ENCODE data around the gene DCLK3.

Gene DCLK3

DNA sequence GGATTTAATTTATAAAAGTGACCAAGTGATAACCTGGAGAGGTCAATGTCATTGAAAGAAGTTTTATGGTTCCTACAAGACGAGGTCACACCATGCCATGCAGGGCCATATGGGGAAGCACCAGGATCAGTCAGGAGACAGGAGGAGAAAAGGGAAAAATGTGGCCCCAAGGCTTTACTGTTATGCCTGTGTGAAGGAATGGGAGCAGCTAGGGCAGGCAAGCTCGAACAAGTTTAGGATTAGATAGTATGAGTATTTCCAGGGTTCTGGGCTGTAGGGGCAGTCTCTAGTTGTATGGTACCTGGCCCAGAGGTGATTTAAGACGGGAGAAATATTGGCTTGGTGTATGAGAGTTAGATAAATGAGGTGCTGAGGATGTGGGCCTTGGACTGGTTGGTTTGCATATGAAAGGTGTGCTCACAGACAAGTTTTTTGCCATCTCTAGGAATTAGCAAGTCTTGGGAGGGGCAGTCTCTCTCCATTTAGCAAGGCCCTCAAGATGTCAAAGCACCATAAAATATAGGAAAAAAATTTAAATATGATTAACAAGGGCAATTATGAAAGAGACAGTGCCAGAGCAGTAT is 36.3 kb upstream of the DCLK3 start:
- TF ChIP-seq RAD21 (IDR thresholded peaks at IDR 0.05; ENCODE audit: low read depth) (no peak), NFIC (IDR thresholded peaks at IDR 0.05) (no peak), FOXM1 (IDR thresholded peaks at IDR 0.05; ENCODE audit: borderline replicate concordance, low read depth) (no peak), TEAD4 (IDR thresholded peaks at IDR 0.05) (no peak), CEBPB (IDR thresholded peaks at IDR 0.05) (no peak), EGR1 (IDR thresholded peaks at IDR 0.05) (no peak), TAF1 (IDR thresholded peaks at IDR 0.05; ENCODE audit: low read depth) (no peak), TCF12 (IDR thresholded peaks at IDR 0.05; ENCODE audit: low read depth) (no peak), ZBTB7A (IDR thresholded peaks at IDR 0.05; ENCODE audit: low read depth) (no peak), CREB1 (IDR thresholded peaks at IDR 0.05; ENCODE audit: low read depth) (no peak), YY1 (IDR thresholded peaks at IDR 0.05; ENCODE audit: low read depth) (no peak), EP300 (IDR thresholded peaks at IDR 0.05; ENCODE audit: borderline replicate concordance) (no peak)
- TF ChIP-seq, protein P1, sequence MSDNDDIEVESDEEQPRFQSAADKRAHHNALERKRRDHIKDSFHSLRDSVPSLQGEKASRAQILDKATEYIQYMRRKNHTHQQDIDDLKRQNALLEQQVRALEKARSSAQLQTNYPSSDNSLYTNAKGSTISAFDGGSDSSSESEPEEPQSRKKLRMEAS (IDR thresholded peaks at IDR 0.05): no peak
- TF ChIP-seq, protein P2, sequence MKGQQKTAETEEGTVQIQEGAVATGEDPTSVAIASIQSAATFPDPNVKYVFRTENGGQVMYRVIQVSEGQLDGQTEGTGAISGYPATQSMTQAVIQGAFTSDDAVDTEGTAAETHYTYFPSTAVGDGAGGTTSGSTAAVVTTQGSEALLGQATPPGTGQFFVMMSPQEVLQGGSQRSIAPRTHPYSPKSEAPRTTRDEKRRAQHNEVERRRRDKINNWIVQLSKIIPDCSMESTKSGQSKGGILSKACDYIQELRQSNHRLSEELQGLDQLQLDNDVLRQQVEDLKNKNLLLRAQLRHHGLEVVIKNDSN (IDR thresholded peaks at IDR 0.05): no peak
- TF ChIP-seq, protein P3, sequence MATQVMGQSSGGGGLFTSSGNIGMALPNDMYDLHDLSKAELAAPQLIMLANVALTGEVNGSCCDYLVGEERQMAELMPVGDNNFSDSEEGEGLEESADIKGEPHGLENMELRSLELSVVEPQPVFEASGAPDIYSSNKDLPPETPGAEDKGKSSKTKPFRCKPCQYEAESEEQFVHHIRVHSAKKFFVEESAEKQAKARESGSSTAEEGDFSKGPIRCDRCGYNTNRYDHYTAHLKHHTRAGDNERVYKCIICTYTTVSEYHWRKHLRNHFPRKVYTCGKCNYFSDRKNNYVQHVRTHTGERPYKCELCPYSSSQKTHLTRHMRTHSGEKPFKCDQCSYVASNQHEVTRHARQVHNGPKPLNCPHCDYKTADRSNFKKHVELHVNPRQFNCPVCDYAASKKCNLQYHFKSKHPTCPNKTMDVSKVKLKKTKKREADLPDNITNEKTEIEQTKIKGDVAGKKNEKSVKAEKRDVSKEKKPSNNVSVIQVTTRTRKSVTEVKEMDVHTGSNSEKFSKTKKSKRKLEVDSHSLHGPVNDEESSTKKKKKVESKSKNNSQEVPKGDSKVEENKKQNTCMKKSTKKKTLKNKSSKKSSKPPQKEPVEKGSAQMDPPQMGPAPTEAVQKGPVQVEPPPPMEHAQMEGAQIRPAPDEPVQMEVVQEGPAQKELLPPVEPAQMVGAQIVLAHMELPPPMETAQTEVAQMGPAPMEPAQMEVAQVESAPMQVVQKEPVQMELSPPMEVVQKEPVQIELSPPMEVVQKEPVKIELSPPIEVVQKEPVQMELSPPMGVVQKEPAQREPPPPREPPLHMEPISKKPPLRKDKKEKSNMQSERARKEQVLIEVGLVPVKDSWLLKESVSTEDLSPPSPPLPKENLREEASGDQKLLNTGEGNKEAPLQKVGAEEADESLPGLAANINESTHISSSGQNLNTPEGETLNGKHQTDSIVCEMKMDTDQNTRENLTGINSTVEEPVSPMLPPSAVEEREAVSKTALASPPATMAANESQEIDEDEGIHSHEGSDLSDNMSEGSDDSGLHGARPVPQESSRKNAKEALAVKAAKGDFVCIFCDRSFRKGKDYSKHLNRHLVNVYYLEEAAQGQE (IDR thresholded peaks at IDR 0.05; ENCODE audit: low read depth): no peak

DNA sequence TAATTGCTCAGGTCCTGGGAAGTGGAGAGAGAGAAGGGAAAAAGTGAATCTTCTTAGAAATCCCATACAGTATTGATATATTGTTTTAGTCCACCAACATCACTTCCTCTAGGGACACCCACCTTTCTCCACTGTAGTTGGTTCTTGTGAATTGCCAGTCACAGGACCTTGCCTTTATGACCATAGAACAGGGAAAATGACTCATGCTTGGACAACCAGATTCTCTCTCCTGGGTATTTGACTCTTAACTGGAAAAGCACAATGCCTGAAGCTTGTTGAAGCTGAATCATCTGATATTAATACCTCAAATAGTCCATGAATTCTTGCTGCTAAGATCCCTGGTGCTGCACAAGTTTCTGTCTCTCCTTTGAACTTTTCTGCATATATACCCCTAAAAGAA is 32.5 kb upstream of the DCLK3 start:
- TF ChIP-seq, protein P3 (IDR thresholded peaks at IDR 0.05; ENCODE audit: low read depth): no peak
- no peak for TF ChIP-seq CEBPB (IDR thresholded peaks at IDR 0.05)
- TF ChIP-seq, protein P2 (IDR thresholded peaks at IDR 0.05): no peak
- TF ChIP-seq FOXM1 (IDR thresholded peaks at IDR 0.05; ENCODE audit: borderline replicate concordance, low read depth): no peak
- TF ChIP-seq CREB1 (IDR thresholded peaks at IDR 0.05; ENCODE audit: low read depth): no peak
- no peak for TF ChIP-seq EGR1 (IDR thresholded peaks at IDR 0.05)
- no peak for TF ChIP-seq YY1 (IDR thresholded peaks at IDR 0.05; ENCODE audit: low read depth)
- TF ChIP-seq TEAD4 (IDR thresholded peaks at IDR 0.05): no peak
- TF ChIP-seq, protein P1 (IDR thresholded peaks at IDR 0.05): no peak
- no peak for TF ChIP-seq EP300 (IDR thresholded peaks at IDR 0.05; ENCODE audit: borderline replicate concordance)
- no peak for TF ChIP-seq RAD21 (IDR thresholded peaks at IDR 0.05; ENCODE audit: low read depth)
- TF ChIP-seq TAF1 (IDR thresholded peaks at IDR 0.05; ENCODE audit: low read depth): no peak
- TF ChIP-seq NFIC (IDR thresholded peaks at IDR 0.05): no peak
- TF ChIP-seq ZBTB7A (IDR thresholded peaks at IDR 0.05; ENCODE audit: low read depth): no peak
- no peak for TF ChIP-seq TCF12 (IDR thresholded peaks at IDR 0.05; ENCODE audit: low read depth)

DNA sequence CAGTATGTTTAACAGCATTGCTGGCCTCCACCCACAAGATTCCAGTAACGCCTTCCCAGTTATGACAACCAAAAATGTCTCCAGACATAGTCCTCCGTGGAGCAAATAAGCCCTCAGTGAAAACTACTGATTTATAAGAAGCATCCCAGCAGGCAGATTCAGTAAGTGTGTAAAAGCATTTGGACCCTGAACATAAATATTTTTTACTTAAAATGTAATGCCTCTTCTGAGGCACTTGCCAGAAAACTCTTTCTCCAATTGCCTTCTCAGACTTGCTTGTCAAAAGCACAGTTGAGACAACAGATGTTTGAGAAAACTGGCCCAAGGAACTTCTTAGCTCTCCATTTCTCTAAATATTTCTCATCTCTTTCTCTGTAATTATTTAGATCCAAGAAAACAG is 31.8 kb upstream of the DCLK3 start:
- TF ChIP-seq FOXM1 (IDR thresholded peaks at IDR 0.05; ENCODE audit: borderline replicate concordance, low read depth): no peak
- no peak for TF ChIP-seq TCF12 (IDR thresholded peaks at IDR 0.05; ENCODE audit: low read depth)
- TF ChIP-seq EGR1 (IDR thresholded peaks at IDR 0.05): no peak
- TF ChIP-seq EP300 (IDR thresholded peaks at IDR 0.05; ENCODE audit: borderline replicate concordance): no peak
- no peak for TF ChIP-seq RAD21 (IDR thresholded peaks at IDR 0.05; ENCODE audit: low read depth)
- no peak for TF ChIP-seq ZBTB7A (IDR thresholded peaks at IDR 0.05; ENCODE audit: low read depth)
- TF ChIP-seq NFIC (IDR thresholded peaks at IDR 0.05): no peak
- TF ChIP-seq, protein P1 (IDR thresholded peaks at IDR 0.05): no peak
- no peak for TF ChIP-seq CREB1 (IDR thresholded peaks at IDR 0.05; ENCODE audit: low read depth)
- TF ChIP-seq, protein P3 (IDR thresholded peaks at IDR 0.05; ENCODE audit: low read depth): no peak
- TF ChIP-seq, protein P2 (IDR thresholded peaks at IDR 0.05): no peak
- no peak for TF ChIP-seq CEBPB (IDR thresholded peaks at IDR 0.05)
- no peak for TF ChIP-seq YY1 (IDR thresholded peaks at IDR 0.05; ENCODE audit: low read depth)
- no peak for TF ChIP-seq TAF1 (IDR thresholded peaks at IDR 0.05; ENCODE audit: low read depth)
- TF ChIP-seq TEAD4 (IDR thresholded peaks at IDR 0.05): no peak

All from Ishikawa (cell line).